ENCODE data around the gene CEND1. TPM values are rescaled to one million over a fixed set of nuclear protein-coding genes. Genes with fewer than 3 reads are reported as not detected.

CEND1 gene
- total RNA-seq (2016; rRNA removed; fragmentation: Illumina TruSeq; extraction: Trizol) (not detected in 2 replicates), polyA plus RNA-seq (2011; rRNA removed) (not detected in 2 replicates), polyA minus RNA-seq (2011; rRNA and poly(A)+ RNA removed; ENCODE audit: low replicate concordance) (not detected in 2 replicates), Bru-seq, nascent RNA (not detected), BruChase-seq, experiment 1, labeled RNA remaining after a 6-hour chase (percentile 16 among the genes with signal in this experiment), BruChase-seq, experiment 2, labeled RNA remaining after a 2-hour chase (not detected)
- not detected in 2 replicates for total RNA-seq (2016; cell fraction: cytosol; rRNA removed; fragmentation: Illumina TruSeq; extraction: Trizol; ENCODE audit: low read depth)
- total RNA-seq (2016; cell fraction: insoluble cytoplasmic fraction; rRNA removed; fragmentation: Illumina TruSeq; extraction: Trizol): not detected in 2 replicates
- total RNA-seq (2016; cell fraction: membrane; rRNA removed; fragmentation: Illumina TruSeq; extraction: Trizol): not detected in 2 replicates
- not detected in 2 replicates for total RNA-seq (2016; cell fraction: nucleus; rRNA removed; fragmentation: Illumina TruSeq; extraction: Trizol)
- not detected in 2 replicates for polyA plus RNA-seq (2011; cell fraction: cytosol; rRNA removed)
- 0.07 TPM in 1 of 2 replicates, not detected in the other for polyA plus RNA-seq (2011; cell fraction: nucleus; rRNA removed)
- polyA plus RNA-seq (2012): 0.11 TPM in 1 of 2 replicates, not detected in the other
- not detected in 2 replicates for polyA plus RNA-seq (2016; cell fraction: cytosol; fragmentation: Illumina TruSeq; extraction: Trizol; ENCODE audit: low read depth)
- not detected in 2 replicates for polyA plus RNA-seq (2016; cell fraction: insoluble cytoplasmic fraction; fragmentation: Illumina TruSeq; extraction: Trizol; ENCODE audit: low read depth)
- polyA plus RNA-seq (2016; cell fraction: membrane; fragmentation: Illumina TruSeq; extraction: Trizol; ENCODE audit: low read depth): not detected in 2 replicates
- not detected in 2 replicates for polyA plus RNA-seq (2016; cell fraction: nucleus; fragmentation: Illumina TruSeq; extraction: Trizol; ENCODE audit: insufficient read depth, low read depth)
- polyA minus RNA-seq (2011; cell fraction: cytosol; rRNA and poly(A)+ RNA removed): not detected in 2 replicates
- polyA minus RNA-seq (2011; cell fraction: nucleus; rRNA and poly(A)+ RNA removed): not detected in 2 replicates
- long read RNA-seq, experiment 1: 0 reads
- long read RNA-seq, experiment 2: 0 reads

DNA sequence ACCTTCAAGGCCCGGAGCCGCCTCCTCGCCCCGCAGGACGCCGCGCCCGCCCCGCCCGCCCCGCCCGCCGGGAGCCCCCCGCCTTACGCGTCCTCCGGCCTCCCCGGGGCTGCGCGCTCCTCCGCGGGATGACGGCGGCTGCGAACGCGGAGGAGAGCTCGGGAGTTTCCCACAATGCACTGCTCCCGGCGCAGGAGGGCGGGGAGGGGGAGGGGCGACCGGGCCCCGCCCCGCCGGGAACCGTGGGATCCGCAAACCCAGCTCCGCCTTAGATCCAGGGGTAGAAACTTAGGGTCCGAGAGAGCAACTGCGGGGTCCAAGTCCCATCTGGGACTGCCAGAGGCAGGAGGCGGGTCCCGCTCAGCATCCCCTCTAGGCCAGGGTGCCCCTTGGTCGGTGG lies at the start of gene CEND1:
TSS of gene CEND1 (minus strand) at position 148 of the 400 bp plus-strand sequence. CDS start 1,514 bp downstream, outside the sequence.
- Histone ChIP-seq H2AFZ (ENCODE audit: low read length) (no peak within 1 kb of the TSS), H3K4me1 (ENCODE audit: insufficient read depth, low read length) (peaks cover 21% of the 10 kb centered on the region), H3K9me3 (ENCODE audit: low read length) (no peaks in the 10 kb centered on the region), H4K20me1 (ENCODE audit: insufficient read depth, low read length) (no peaks in the 10 kb centered on the region), H3K36me3 (replicated peaks in 1 of 2; ENCODE audit: control insufficient read depth in 1 of 2, insufficient read depth in 2 of 2, low read length in 2 of 2) (no peaks in the 10 kb centered on the region; a peak in 1 of 5 replicates), H3K79me2 (ENCODE audit: insufficient read depth, low read length) (no peaks in the 10 kb centered on the region), H3K9ac (ENCODE audit: insufficient read depth, low read depth, low read length) (peak within 1 kb of the TSS; percentile 4; the same call in 1 of the 2 replicates), H3K4me2 (ENCODE audit: low read depth, low read length) (peak within 1 kb of the TSS; percentile 51), H3K4me3 (replicated peaks in 1 of 3; ENCODE audit: insufficient read depth in 1 of 3, low read depth in 2 of 3, low read length in 3 of 3) (peak within 1 kb of the TSS in 1 of 3 experiments; percentile 43; a peak in 1 of 6 replicates), H3K27me3 (ENCODE audit: control insufficient read depth in 1 of 2, insufficient read depth in 2 of 2, low read length in 2 of 2) (peaks cover 0 to 2% of the 10 kb centered on the region in 2 experiments; a peak in 1 of 5 replicates), H3K27ac (ENCODE audit: extremely low read length, insufficient read depth, low read length) (no peak within 1 kb of the TSS)
- POLR2A ChIA-PET: interaction anchor here (0.5 to 1.3 kb wide), 3 partner anchors 12 to 19 kb away, joined by 3 to 4 read pairs (median 3); partner anchors contain the start of gene RPLP2
- ATAC-seq (no peak), DNase-seq (ENCODE audit: low spot score) (no peak), FAIRE-seq (no peak)
- 38% methylated on average over 18 of the region's 44 CpGs for WGBS (ENCODE audit: low lambda C conversion rate)
- no TSS peak for BruUV-seq (replicated peaks)
- intact Hi-C loops (cut with micrococcal nuclease; ENCODE audit: unreplicated experiment) (no loop called here), in situ Hi-C loops (cut with HindIII; ENCODE audit: extremely low pct_ligation_motif_present, low pct_unique_long_range_greater_than_20kb) (no loop called here)
- CTCF ChIA-PET (ENCODE audit: low intra/inter-chr PET ratio, low total read pairs): no interaction called here
- TF ChIP-seq ZNF446 (CRISPR knock-in tag; IDR thresholded peaks at IDR 0.05) (no peak), MXI1 (IDR thresholded peaks at IDR 0.05; ENCODE audit: borderline replicate concordance, low read depth, low read length) (no peak), AGO2 (optimal IDR thresholded peaks at IDR 0.05; ENCODE audit: low read depth, low read length) (peak; percentile 2), ZNF143 (CRISPR knock-in tag; IDR thresholded peaks at IDR 0.05) (peak; percentile 68), KDM2A (CRISPR knock-in tag; IDR thresholded peaks at IDR 0.05; ENCODE audit: borderline replicate concordance, low read depth) (0 out of 2 replicates have a peak, but pooled peaks have one; percentile 40), ZNF44 (CRISPR knock-in tag; IDR thresholded peaks at IDR 0.05) (no peak), ADNP (CRISPR knock-in tag; IDR thresholded peaks at IDR 0.05) (no peak), NR2C2 (CRISPR knock-in tag; IDR thresholded peaks at IDR 0.05; ENCODE audit: borderline replicate concordance) (no peak), ESRRA (CRISPR knock-in tag; IDR thresholded peaks at IDR 0.05; ENCODE audit: low read depth) (no peak)
- TF ChIP-seq, protein P1, sequence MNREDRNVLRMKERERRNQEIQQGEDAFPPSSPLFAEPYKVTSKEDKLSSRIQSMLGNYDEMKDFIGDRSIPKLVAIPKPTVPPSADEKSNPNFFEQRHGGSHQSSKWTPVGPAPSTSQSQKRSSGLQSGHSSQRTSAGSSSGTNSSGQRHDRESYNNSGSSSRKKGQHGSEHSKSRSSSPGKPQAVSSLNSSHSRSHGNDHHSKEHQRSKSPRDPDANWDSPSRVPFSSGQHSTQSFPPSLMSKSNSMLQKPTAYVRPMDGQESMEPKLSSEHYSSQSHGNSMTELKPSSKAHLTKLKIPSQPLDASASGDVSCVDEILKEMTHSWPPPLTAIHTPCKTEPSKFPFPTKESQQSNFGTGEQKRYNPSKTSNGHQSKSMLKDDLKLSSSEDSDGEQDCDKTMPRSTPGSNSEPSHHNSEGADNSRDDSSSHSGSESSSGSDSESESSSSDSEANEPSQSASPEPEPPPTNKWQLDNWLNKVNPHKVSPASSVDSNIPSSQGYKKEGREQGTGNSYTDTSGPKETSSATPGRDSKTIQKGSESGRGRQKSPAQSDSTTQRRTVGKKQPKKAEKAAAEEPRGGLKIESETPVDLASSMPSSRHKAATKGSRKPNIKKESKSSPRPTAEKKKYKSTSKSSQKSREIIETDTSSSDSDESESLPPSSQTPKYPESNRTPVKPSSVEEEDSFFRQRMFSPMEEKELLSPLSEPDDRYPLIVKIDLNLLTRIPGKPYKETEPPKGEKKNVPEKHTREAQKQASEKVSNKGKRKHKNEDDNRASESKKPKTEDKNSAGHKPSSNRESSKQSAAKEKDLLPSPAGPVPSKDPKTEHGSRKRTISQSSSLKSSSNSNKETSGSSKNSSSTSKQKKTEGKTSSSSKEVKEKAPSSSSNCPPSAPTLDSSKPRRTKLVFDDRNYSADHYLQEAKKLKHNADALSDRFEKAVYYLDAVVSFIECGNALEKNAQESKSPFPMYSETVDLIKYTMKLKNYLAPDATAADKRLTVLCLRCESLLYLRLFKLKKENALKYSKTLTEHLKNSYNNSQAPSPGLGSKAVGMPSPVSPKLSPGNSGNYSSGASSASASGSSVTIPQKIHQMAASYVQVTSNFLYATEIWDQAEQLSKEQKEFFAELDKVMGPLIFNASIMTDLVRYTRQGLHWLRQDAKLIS (CRISPR knock-in tag; IDR thresholded peaks at IDR 0.05): no peak
- TF ChIP-seq, protein P2, sequence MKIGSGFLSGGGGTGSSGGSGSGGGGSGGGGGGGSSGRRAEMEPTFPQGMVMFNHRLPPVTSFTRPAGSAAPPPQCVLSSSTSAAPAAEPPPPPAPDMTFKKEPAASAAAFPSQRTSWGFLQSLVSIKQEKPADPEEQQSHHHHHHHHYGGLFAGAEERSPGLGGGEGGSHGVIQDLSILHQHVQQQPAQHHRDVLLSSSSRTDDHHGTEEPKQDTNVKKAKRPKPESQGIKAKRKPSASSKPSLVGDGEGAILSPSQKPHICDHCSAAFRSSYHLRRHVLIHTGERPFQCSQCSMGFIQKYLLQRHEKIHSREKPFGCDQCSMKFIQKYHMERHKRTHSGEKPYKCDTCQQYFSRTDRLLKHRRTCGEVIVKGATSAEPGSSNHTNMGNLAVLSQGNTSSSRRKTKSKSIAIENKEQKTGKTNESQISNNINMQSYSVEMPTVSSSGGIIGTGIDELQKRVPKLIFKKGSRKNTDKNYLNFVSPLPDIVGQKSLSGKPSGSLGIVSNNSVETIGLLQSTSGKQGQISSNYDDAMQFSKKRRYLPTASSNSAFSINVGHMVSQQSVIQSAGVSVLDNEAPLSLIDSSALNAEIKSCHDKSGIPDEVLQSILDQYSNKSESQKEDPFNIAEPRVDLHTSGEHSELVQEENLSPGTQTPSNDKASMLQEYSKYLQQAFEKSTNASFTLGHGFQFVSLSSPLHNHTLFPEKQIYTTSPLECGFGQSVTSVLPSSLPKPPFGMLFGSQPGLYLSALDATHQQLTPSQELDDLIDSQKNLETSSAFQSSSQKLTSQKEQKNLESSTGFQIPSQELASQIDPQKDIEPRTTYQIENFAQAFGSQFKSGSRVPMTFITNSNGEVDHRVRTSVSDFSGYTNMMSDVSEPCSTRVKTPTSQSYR (CRISPR knock-in tag; IDR thresholded peaks at IDR 0.05; ENCODE audit: borderline replicate concordance): no peak
- TF ChIP-seq, protein P3, sequence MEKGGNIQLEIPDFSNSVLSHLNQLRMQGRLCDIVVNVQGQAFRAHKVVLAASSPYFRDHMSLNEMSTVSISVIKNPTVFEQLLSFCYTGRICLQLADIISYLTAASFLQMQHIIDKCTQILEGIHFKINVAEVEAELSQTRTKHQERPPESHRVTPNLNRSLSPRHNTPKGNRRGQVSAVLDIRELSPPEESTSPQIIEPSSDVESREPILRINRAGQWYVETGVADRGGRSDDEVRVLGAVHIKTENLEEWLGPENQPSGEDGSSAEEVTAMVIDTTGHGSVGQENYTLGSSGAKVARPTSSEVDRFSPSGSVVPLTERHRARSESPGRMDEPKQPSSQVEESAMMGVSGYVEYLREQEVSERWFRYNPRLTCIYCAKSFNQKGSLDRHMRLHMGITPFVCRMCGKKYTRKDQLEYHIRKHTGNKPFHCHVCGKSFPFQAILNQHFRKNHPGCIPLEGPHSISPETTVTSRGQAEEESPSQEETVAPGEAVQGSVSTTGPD (CRISPR knock-in tag; IDR thresholded peaks at IDR 0.05): no peak

Measured in HepG2 (cell line).